SU-DHL-6 (cell line): ENCODE results near the gene DERL3.

Source experiments
- H2AFZ ChIP-seq: fragments of 200-600 bp; sonication (generic); 2 replicates; pipeline ENCODE4 v1.6.1; 2014; ENCODE audit warnings: low read depth, mild to moderate bottlenecking, moderate library complexity, mixed read lengths, antibody characterized with exemption, low read length; ENCODE audit not compliant: severe bottlenecking
- H3F3A ChIP-seq: fragments of 200-600 bp; shearing (Covaris generic); 2 replicates; pipeline ENCODE4 v1.6.0; 2016; ENCODE audit warnings: antibody characterized with exemption, mild to moderate bottlenecking; ENCODE audit not compliant: insufficient read depth
- H3K27ac ChIP-seq: fragments of 200-600 bp; sonication (generic); 2 replicates; pipeline ENCODE4 v1.5.1; 2016; ENCODE audit warnings: low read depth, mild to moderate bottlenecking, low read length, moderate library complexity, mixed read lengths
- H3K27me3 ChIP-seq: fragments of 200-600 bp; sonication (generic), shearing (Covaris generic); 2 replicates; pipeline ENCODE4 v1.6.0; 2014; ENCODE audit warnings: mild to moderate bottlenecking, low read length
- H3K36me3 ChIP-seq: fragments of 200-600 bp; sonication (generic); 2 replicates; pipeline ENCODE4 v1.6.1; 2014; ENCODE audit warnings: mild to moderate bottlenecking, low read length, mixed read lengths
- H3K4me2 ChIP-seq: fragments of 300-600, 200-600 bp; shearing (Covaris generic), sonication (generic); 2 replicates; pipeline ENCODE4 v1.6.0; 2014; ENCODE audit warnings: low read length, low read depth, mild to moderate bottlenecking; ENCODE audit not compliant: poor library complexity, severe bottlenecking
- H3K4me3 ChIP-seq: fragments of 200-600 bp; sonication (generic); 2 replicates; pipeline ENCODE4 v1.5.1; 2014; ENCODE audit warnings: antibody characterized with exemption, low read length, mild to moderate bottlenecking, mixed read lengths; ENCODE audit not compliant: insufficient read depth, poor library complexity, severe bottlenecking
- H3K79me2 ChIP-seq: fragments of 200-600 bp; sonication (generic); 2 replicates; pipeline ENCODE4 v1.6.1; 2014; ENCODE audit warnings: mild to moderate bottlenecking, low read length, moderate library complexity; ENCODE audit not compliant: insufficient read depth
- H3K9ac ChIP-seq: fragments of 200-600 bp; sonication (generic); 2 replicates; pipeline ENCODE4 v1.7.0; 2014; ENCODE audit warnings: mild to moderate bottlenecking, low read length
- H3K9me2 ChIP-seq: fragments of 200-600 bp; sonication (generic); replicated peaks from 2 replicates; pipeline ENCODE4 v1.6.1; 2014; ENCODE audit warnings: low read length; ENCODE audit not compliant: insufficient read depth
- H3K9me3 ChIP-seq: fragments of 200-600 bp; sonication (generic); 2 replicates; pipeline ENCODE4 v1.6.1; 2014; ENCODE audit warnings: low read length, mixed read lengths; ENCODE audit not compliant: insufficient read depth
- H4K20me1 ChIP-seq: fragments of 200-600 bp; sonication (generic); 2 replicates; pipeline ENCODE4 v1.6.1; 2014; ENCODE audit warnings: low read depth, mild to moderate bottlenecking, antibody characterized with exemption, low read length, moderate library complexity, mixed read lengths
- CTCF ChIP-seq: fragments of 200-600 bp; sonication (generic); IDR thresholded peaks from one replicate; pipeline ENCODE4 v1.5.1; 2017; ENCODE audit warnings: antibody characterized with exemption, mild to moderate bottlenecking, low read length, moderate library complexity; ENCODE audit not compliant: insufficient read depth, poor library complexity, severe bottlenecking
- EZH2phosphoT487 ChIP-seq: fragments of 200-600 bp; sonication (generic), shearing (Covaris generic); conservative IDR thresholded peaks from 2 replicates; pipeline ENCODE4 v1.6.1; 2018; ENCODE audit warnings: mild to moderate bottlenecking, antibody characterized with exemption, low read length, moderate library complexity, mixed read lengths

Gene DERL3

DNA sequence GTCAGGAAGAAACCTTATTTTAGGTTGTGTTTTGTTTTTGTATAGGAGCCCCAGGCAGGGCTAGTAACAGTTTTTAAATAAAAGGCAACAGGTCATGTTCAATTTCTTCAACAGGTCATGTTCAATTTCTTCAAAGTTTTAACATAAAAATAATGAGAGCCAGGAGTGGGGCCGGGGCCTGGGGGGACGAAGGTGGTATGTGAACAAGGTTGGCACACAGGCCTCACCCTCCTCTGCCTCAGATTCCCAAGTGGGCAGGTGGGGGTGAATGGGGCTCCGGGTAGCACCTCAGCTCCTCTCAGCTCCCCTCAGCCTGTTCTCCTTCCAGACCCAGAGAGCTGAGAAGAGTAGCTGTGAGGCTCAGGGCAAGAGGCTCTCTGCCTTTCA lies 4.4 kb downstream of the DERL3 start:
- peaks cover 30% of the 10 kb centered on the region; the same call in 1 of the 2 replicates for H3F3A ChIP-seq
- no peak overlapping the region for H3K4me3 ChIP-seq
- H3K9ac ChIP-seq, result no peak overlapping the region
- H3K36me3 ChIP-seq, result 0 out of 2 replicates have a peak, but pooled peaks cover 3% of the 10 kb centered on the region
- H3K79me2 ChIP-seq, result peaks cover 25% of the 10 kb centered on the region
- H2AFZ ChIP-seq, result no peak overlapping the region
- H3K27me3 ChIP-seq, result no peaks in the 10 kb centered on the region
- no peak overlapping the region for H3K27ac ChIP-seq
- H4K20me1 ChIP-seq, result peaks cover 6% of the 10 kb centered on the region; the same call in 1 of the 2 replicates
- H3K9me3 ChIP-seq, result no peaks in the 10 kb centered on the region
- TF ChIP-seq CTCF, result no peak
- TF ChIP-seq EZH2phosphoT487, result no peak
- H3K9me2 ChIP-seq, result no peaks in the 10 kb centered on the region
- H3K4me2 ChIP-seq, result no peak overlapping the region

- H3K4me2 ChIP-seq, result no peak overlapping the region
- no peak overlapping the region for H3K9ac ChIP-seq
- no peak for TF ChIP-seq CTCF
- TF ChIP-seq EZH2phosphoT487, result no peak
- H3K9me2 ChIP-seq, result no peaks in the 10 kb centered on the region
- peaks cover 29% of the 10 kb centered on the region for H3K79me2 ChIP-seq
- no peaks in the 10 kb centered on the region for H3K27me3 ChIP-seq
- H4K20me1 ChIP-seq, result peaks cover 6% of the 10 kb centered on the region; the same call in 1 of the 2 replicates
- no peak overlapping the region for H2AFZ ChIP-seq
- H3K27ac ChIP-seq, result no peak overlapping the region
- 0 out of 2 replicates have a peak, but pooled peaks cover 3% of the 10 kb centered on the region for H3K36me3 ChIP-seq
- no peaks in the 10 kb centered on the region for H3K9me3 ChIP-seq
- peaks cover 30% of the 10 kb centered on the region; the same call in 1 of the 2 replicates for H3F3A ChIP-seq
- H3K4me3 ChIP-seq, result no peak overlapping the region
Measured at GRCh38 chr22:23833911-23834317, 4.9 kb downstream of the DERL3 start.

- Histone ChIP-seq H3K9me3 (no peaks in the 10 kb centered on the region), H3K9me2 (no peaks in the 10 kb centered on the region), H3K27ac (no peak overlapping the region), H3K9ac (no peak overlapping the region), H4K20me1 (peaks cover 6% of the 10 kb centered on the region; the same call in 1 of the 2 replicates), H3K4me2 (no peak overlapping the region), H2AFZ (no peak overlapping the region), H3K4me3 (no peak overlapping the region), H3K36me3 (0 out of 2 replicates have a peak, but pooled peaks cover 3% of the 10 kb centered on the region), H3K27me3 (no peaks in the 10 kb centered on the region), H3K79me2 (peaks cover 36% of the 10 kb centered on the region), H3F3A (peaks cover 29% of the 10 kb centered on the region; the same call in 1 of the 2 replicates)
- no peak for TF ChIP-seq EZH2phosphoT487
- TF ChIP-seq CTCF, result no peak
Measured at GRCh38 chr22:23833017-23833751, 5.6 kb downstream of the DERL3 start.
